ENCODE data around the gene TARS3.

Gene TARS3

DNA sequence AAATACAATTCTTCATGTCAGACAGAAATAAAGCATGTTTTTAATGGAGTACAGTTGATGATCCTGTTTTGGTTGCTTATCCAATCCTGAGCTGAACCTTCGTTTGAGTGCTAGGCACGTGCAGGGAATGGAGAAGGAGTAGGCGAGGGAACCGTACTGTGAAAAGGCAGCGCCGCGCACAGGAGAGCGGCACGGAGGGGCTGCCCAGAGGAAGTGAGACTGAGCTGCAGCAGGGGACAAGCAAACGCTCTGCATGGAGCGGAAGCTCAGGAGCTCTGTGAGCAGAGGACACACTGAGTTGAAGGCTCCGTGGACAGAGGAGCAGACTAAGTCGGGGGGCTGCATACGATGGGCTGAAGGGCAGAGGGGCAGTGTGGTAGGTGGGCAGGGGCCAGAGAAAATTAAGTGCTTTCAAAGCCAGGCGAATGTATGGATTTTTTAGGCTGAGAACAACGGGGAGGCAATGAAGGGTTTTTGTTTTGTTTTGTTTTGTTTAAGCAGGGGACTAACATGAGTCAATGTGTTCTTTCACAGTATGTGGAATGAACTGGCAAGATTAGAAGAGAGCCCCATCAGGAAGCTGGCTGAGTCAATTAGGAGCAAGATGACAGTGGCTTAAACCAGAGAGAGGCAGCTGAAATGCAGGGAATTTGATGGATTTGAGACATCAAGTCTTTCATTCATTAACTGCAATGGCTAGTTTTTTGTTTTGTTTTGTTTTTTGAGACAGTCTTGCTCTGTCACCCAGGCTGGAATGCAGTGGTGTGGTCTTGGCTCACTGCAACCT, 48.3 kb downstream of the TARS3 start:
- H3K4me3 ChIP-seq (ENCODE audit: low read depth, low read length) = peak overlapping the region; percentile 32
- in situ Hi-C loops (cut with HindIII; ENCODE audit: low sequenced_read_pairs) = no loop called here
- peak; percentile 92 for DNase-seq (ENCODE audit: low read depth, low spot score)
- TF ChIP-seq, protein P1, sequence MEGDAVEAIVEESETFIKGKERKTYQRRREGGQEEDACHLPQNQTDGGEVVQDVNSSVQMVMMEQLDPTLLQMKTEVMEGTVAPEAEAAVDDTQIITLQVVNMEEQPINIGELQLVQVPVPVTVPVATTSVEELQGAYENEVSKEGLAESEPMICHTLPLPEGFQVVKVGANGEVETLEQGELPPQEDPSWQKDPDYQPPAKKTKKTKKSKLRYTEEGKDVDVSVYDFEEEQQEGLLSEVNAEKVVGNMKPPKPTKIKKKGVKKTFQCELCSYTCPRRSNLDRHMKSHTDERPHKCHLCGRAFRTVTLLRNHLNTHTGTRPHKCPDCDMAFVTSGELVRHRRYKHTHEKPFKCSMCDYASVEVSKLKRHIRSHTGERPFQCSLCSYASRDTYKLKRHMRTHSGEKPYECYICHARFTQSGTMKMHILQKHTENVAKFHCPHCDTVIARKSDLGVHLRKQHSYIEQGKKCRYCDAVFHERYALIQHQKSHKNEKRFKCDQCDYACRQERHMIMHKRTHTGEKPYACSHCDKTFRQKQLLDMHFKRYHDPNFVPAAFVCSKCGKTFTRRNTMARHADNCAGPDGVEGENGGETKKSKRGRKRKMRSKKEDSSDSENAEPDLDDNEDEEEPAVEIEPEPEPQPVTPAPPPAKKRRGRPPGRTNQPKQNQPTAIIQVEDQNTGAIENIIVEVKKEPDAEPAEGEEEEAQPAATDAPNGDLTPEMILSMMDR (IDR thresholded peaks at IDR 0.05; ENCODE audit: low read depth, low read length) = no peak

DNA sequence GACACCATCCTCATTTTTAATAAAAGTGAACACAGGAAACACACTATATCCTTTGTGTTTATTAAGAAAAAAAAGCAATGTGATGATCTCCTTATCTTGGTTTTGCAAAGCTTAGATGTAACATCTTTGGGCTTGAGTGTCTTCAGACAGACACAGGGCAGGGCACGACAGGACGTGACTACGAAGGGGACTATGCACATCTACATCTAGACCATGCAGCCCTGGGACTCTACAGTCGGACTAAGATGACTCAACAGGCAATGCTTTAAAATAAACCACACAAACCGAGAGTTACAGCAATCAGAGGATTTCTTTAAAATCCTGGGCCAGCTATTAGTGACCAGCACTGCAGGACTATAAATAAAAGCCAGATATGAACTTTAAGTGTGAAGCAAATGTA, 49.3 kb downstream of the TARS3 start:
- in situ Hi-C loops (cut with HindIII; ENCODE audit: low sequenced_read_pairs) = no loop called here
- TF ChIP-seq, protein P1 (IDR thresholded peaks at IDR 0.05; ENCODE audit: low read depth, low read length) = no peak
- no peak overlapping the region for H3K4me3 ChIP-seq (ENCODE audit: low read depth, low read length)
- DNase-seq (ENCODE audit: low read depth, low spot score) = peak; percentile 80

DNA sequence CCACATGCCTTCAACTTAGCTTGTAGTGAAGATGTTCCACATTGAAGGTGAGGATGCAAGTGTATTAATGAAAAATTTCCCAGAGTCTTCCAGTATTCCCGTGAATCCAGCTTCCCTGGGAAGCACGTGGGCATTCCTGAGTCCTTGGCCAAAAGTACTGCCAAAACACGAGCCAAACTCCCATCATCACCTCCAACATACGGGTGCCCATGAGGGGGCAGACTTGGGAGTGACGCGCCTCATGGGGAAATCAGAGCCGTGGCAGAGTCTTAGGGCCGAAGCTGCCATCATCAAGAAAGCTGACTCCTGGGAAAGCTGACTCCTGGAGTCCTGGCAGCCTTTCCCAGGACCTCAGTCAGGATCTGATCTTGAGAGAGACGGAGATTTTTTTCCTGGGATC, 52.0 kb downstream of the TARS3 start:
- in situ Hi-C loops (cut with HindIII; ENCODE audit: low sequenced_read_pairs) = no loop called here
- no peak for DNase-seq (ENCODE audit: low read depth, low spot score)

DNA sequence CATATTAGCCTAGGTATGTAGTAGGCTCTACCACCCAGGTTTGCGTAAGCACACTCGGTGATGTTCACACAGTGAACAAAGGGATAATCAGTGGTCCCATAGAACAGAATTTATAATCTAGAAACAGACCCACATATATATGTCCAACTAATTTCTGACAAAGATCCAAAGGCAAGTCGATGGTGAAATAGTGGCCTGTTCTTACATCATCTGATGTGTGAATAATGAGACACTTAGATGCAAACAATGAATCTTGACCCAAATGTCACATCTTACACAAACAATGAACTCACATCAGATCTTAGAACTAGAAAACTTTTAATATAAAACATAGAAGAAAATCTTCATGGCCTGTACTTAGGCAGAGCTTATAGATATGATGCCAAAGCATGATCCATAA, 54.5 kb downstream of the TARS3 start:
- no peak for DNase-seq (ENCODE audit: low read depth, low spot score)
- H3K4me3 ChIP-seq (ENCODE audit: low read depth, low read length) = no peak overlapping the region
- TF ChIP-seq, protein P1 (IDR thresholded peaks at IDR 0.05; ENCODE audit: low read depth, low read length) = no peak
- in situ Hi-C loops (cut with HindIII; ENCODE audit: low sequenced_read_pairs) = no loop called here

More for the DNA sequence above, 52.0 kb downstream of the TARS3 start:
- TF ChIP-seq, protein P1 (IDR thresholded peaks at IDR 0.05; ENCODE audit: low read depth, low read length) = no peak
- no peak overlapping the region for H3K4me3 ChIP-seq (ENCODE audit: low read depth, low read length)

DNA sequence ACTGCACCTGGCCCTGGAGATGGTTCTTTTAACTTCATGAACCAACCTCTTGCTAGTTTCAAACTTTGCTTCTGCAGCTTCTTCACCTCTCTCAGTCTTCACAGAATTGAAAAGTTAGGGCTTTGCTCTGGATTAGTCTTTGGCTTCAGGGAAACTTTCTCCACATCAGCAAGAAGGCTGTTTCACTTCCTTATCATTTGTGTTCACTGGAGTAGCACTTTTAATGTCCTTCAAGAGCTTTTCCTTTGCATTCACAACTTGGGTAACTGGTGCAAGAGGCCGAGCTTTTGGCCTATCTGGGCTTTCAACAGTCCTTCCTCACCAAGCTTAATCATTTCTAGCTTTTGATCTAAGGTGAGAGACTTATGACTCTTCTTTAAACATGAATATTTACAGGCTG, 56.4 kb downstream of the TARS3 start:
- TF ChIP-seq, protein P1 (IDR thresholded peaks at IDR 0.05; ENCODE audit: low read depth, low read length) = no peak
- in situ Hi-C loops (cut with HindIII; ENCODE audit: low sequenced_read_pairs) = no loop called here
- DNase-seq (ENCODE audit: low read depth, low spot score) = no peak
- H3K4me3 ChIP-seq (ENCODE audit: low read depth, low read length) = no peak overlapping the region

DNA sequence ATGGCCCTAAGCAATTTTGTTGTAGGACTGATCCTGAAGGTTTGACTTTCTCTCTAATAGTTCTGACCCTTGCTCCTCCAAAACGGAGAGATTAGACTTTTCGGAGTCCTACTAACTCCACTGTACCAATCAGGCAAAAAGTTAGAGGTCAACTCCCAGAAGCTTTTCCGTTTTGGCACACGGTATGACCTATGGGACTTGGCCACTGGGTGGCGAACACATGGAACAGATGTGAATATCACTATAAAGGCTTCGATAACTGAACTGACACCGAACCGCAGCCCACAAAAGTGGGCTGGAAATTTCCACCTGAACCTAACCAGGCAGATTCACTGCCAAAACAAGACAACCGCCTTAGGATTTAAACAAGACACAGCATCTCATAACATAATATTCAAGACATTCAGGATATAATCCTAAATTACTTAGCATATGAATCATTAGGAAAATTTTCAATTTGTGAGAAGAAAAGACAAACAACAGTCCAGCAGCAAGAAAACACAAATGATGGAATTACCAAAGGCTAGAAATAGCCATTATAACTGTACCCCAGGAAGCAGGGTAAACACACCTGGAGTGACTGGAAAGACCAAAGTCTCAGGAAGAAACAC, 59.9 kb downstream of the TARS3 start:
- TF ChIP-seq, protein P1 (IDR thresholded peaks at IDR 0.05; ENCODE audit: low read depth, low read length) = peak; percentile 43
- in situ Hi-C loops (cut with HindIII; ENCODE audit: low sequenced_read_pairs) = no loop called here
- H3K4me3 ChIP-seq (ENCODE audit: low read depth, low read length) = no peak overlapping the region
- DNase-seq (ENCODE audit: low read depth, low spot score) = no peak

Measured in astrocyte of the spinal cord (primary cell).